HL-60 (cell line): Measurements from ENCODE around the gene COPZ1.
A peak's percentile ranks its signal among the peaks of the same experiment; 100 is the strongest.

Experiments used
- DNase-seq, 2 experiments: peaks; one replicate each; pipeline ENCODE4 v3.0.0-alpha.2; 2010 to 2020; ENCODE audit warnings: low read depth in 1 of 2, low spot score in 1 of 2
- H3K27ac ChIP-seq: fragments of 250-450 bp; sonication (Bioruptor Pico); replicated peaks from 2 replicates; pipeline ENCODE4 v1.5.1; 2020; ENCODE audit warnings: mild to moderate bottlenecking, moderate library complexity
- H3K27me3 ChIP-seq: fragments of 250-450 bp; sonication (Bioruptor Pico); 2 replicates; pipeline ENCODE4 v1.5.1; 2021; ENCODE audit warnings: mild to moderate bottlenecking, moderate library complexity; ENCODE audit not compliant: insufficient read depth, poor library complexity, severe bottlenecking
- H3K4me3 ChIP-seq: replicated peaks from 2 replicates; pipeline ENCODE4 v1.5.1; 2011; ENCODE audit warnings: mild to moderate bottlenecking, control low read depth, low read length; ENCODE audit not compliant: insufficient read depth
- GABPA ChIP-seq: IDR thresholded peaks from 2 replicates; pipeline ENCODE4 v1.6.1; 2012; ENCODE audit warnings: low read depth
- POLR2AphosphoS5 ChIP-seq: IDR thresholded peaks from 2 replicates; pipeline ENCODE4 v1.6.1; 2012; ENCODE audit warnings: low read depth
- SPI1 ChIP-seq: IDR thresholded peaks from 2 replicates; pipeline ENCODE4 v1.6.1; 2012; ENCODE audit warnings: low read depth, mild to moderate bottlenecking, borderline replicate concordance
- TF ChIP-seq, protein P1 (sequence below): IDR thresholded peaks from one replicate; pipeline ENCODE4 v1.5.1; 2011; ENCODE audit warnings: low read length, control low read depth, inconsistent platforms; ENCODE audit not compliant: insufficient read depth
- TF ChIP-seq, protein P2 (sequence below): IDR thresholded peaks from 2 replicates; pipeline ENCODE4 v1.6.1; 2012; ENCODE audit warnings: low read depth; ENCODE audit not compliant: insufficient replicate concordance

The COPZ1 gene

DNA sequence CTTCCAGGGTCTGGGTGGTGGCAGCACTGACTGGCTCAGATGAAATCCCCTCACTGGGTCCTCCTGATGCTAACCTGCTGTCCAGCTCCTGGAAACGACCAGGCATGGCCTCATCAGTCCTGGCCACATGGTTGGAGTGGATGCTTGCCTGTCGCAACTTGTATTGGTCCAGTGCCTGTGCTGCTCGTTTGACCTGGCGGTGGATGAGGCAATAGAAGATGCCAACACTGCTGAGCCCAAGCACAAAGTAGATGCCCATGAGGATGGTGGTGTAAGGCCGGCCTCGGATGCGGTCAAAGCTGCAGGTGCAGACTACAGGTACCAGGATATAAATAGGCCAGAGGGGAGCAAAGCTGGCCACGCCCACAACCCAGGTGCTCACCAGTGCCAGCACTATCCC, 38.1 kb downstream of the COPZ1 start:
- peak overlapping the region; percentile 32 for H3K4me3 ChIP-seq
- H3K27me3 ChIP-seq, result no peaks in the 10 kb centered on the region
- H3K27ac ChIP-seq, result no peak overlapping the region
- DNase-seq, result no peak
- TF ChIP-seq SPI1, result no peak
- TF ChIP-seq, protein P1, sequence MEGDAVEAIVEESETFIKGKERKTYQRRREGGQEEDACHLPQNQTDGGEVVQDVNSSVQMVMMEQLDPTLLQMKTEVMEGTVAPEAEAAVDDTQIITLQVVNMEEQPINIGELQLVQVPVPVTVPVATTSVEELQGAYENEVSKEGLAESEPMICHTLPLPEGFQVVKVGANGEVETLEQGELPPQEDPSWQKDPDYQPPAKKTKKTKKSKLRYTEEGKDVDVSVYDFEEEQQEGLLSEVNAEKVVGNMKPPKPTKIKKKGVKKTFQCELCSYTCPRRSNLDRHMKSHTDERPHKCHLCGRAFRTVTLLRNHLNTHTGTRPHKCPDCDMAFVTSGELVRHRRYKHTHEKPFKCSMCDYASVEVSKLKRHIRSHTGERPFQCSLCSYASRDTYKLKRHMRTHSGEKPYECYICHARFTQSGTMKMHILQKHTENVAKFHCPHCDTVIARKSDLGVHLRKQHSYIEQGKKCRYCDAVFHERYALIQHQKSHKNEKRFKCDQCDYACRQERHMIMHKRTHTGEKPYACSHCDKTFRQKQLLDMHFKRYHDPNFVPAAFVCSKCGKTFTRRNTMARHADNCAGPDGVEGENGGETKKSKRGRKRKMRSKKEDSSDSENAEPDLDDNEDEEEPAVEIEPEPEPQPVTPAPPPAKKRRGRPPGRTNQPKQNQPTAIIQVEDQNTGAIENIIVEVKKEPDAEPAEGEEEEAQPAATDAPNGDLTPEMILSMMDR, result no peak
- no peak for TF ChIP-seq GABPA
- no peak for TF ChIP-seq POLR2AphosphoS5
- TF ChIP-seq, protein P2, sequence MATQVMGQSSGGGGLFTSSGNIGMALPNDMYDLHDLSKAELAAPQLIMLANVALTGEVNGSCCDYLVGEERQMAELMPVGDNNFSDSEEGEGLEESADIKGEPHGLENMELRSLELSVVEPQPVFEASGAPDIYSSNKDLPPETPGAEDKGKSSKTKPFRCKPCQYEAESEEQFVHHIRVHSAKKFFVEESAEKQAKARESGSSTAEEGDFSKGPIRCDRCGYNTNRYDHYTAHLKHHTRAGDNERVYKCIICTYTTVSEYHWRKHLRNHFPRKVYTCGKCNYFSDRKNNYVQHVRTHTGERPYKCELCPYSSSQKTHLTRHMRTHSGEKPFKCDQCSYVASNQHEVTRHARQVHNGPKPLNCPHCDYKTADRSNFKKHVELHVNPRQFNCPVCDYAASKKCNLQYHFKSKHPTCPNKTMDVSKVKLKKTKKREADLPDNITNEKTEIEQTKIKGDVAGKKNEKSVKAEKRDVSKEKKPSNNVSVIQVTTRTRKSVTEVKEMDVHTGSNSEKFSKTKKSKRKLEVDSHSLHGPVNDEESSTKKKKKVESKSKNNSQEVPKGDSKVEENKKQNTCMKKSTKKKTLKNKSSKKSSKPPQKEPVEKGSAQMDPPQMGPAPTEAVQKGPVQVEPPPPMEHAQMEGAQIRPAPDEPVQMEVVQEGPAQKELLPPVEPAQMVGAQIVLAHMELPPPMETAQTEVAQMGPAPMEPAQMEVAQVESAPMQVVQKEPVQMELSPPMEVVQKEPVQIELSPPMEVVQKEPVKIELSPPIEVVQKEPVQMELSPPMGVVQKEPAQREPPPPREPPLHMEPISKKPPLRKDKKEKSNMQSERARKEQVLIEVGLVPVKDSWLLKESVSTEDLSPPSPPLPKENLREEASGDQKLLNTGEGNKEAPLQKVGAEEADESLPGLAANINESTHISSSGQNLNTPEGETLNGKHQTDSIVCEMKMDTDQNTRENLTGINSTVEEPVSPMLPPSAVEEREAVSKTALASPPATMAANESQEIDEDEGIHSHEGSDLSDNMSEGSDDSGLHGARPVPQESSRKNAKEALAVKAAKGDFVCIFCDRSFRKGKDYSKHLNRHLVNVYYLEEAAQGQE, result no peak

DNA sequence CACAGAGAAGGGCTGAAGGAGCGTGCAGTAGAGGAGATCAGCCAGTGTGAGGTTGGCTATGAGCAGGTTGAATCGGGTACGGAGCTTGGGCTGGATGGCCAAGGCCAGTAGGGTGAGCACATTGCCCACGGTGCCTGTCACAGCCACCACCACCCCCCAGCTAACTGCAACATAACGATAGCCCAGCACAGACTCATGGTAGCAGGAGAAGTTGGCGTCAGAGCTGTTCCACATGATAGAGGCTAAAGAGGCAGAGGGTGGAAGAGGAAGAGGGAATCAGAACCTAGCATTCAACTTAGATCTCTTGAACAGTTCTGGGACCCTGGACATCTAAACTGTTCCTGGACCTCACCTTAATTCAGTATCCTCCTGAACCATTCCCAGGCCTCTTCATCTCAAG, 38.7 kb downstream of the COPZ1 start:
- Histone ChIP-seq H3K4me3 (peak overlapping the region; percentile 32), H3K27me3 (no peaks in the 10 kb centered on the region), H3K27ac (peak overlapping the region; percentile 53)
- TF ChIP-seq POLR2AphosphoS5, result no peak
- peak in 1 of 2 experiments; percentile 28 for DNase-seq

DNA sequence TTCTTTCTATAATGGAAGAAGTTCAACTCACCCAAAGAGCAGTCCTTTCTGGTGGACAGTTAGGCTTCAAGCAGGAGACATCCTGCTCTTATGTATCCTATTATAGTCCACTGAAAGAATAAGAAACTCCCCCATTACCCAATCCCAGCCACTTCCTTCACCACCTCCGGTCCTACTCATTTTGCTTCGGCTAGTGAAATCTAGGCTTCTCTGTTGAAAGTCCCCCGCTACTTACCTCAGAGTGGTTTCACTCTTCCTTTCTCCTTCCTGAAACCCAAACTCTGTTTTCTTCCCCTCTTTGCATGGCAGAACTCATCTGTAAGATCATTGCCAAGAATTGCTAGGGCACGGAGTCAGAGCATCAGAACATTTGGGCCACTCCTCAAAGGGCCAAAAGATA, 39.5 kb downstream of the COPZ1 start, which contains the start of gene GPR84:
TSS of gene GPR84 (minus strand) at position 74 of the 400 bp plus-strand sequence. CDS start 635 bp downstream, outside the sequence.
- Histone ChIP-seq H3K27me3 (no peaks in the 10 kb centered on the region), H3K4me3 (peak within 1 kb of the TSS; percentile 32), H3K27ac (peak within 1 kb of the TSS; percentile 53)
- peak in 1 of 2 experiments; percentile 88 for DNase-seq
- TF ChIP-seq POLR2AphosphoS5 (no peak), SPI1 (peak; percentile 52; the same call in 1 of the 2 replicates)
- TF ChIP-seq, protein P1, result no peak

DNA sequence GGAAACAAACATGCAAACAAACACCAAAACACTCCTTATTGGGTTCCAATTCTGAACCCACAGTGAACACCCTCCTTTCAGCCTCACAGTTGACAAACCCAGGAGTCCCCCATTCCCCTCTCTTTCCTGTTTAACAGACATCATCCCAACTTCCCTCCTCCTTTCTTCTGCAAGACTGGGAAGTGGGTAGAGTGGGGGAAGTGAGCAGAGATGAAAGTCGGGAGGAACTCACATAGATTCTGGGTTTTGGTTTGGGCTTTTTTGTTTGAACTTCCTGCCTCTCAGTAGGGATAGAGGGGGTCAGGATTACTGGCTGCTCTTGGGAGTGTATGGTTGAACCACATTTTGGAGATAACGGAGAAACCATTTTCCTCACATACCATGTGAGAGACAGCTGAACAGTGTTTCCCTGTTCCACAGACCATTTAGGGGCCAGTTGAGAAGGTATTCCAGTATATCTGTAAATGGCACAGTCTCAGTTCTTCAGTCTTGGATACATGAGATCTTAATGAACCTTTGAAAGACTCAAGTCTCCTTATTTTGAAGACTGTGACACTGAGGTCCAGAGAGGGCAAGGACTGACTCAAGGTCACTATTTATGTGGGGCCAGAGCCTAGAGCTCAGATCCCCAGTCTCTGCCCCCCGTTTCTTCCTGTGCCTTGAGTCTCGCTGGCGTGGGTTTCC, 43.2 kb downstream of the COPZ1 start:
- Histone ChIP-seq H3K4me3 (no peak overlapping the region), H3K27me3 (no peaks in the 10 kb centered on the region), H3K27ac (peak overlapping the region; percentile 56)
- DNase-seq, result no peak
- TF ChIP-seq SPI1, result peak; percentile 44; the same call in 1 of the 2 replicates
- TF ChIP-seq, protein P1, result no peak

DNA sequence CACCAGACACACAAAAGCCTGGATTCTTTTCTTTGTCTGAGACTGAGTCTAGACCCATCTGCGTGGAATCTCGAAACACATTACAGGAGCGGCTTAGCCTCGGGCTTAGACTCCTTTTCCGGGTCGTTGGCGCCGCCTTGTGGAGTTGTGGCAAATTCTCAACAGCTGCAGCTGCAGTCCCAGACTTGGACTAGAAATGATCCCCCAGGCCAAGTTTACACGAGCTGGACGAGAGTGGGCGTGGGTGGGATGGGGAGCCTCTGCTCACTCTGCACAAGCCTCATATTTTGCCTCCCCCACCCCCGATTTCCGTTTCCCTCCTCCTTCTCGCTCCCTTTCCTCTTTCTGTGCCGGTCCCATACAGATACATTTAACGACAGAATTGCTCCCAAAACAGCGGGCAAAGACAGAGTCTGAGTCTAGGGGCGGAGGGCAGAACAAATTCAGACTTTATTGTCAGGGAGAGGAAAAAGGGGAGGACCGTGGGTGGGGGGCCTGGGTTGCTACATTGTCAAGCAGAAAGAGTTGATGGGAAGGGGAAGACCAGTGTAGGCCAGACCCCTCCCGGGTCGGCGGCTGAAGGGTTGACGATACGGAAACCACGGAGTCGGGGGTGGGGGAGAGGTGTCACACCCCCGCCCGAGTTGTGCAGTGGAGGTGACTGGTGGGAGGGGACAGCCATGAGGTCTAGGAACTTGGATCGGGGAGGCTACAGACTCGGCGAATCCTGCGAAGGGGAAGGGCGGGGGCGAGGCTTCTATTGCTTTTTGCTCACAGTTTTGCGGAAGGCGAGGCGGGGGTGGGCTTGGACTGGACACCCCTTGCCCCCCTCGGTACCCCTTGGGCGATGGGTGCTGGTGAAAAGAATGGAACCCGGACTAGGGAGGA, 44.0 kb downstream of the COPZ1 start:
- TF ChIP-seq POLR2AphosphoS5 (peak; percentile 30; the same call in 1 of the 2 replicates), SPI1 (no peak)
- TF ChIP-seq, protein P1, result peak; percentile 94
- peak in 1 of 2 experiments; percentile 92 for DNase-seq
- H3K4me3 ChIP-seq, result peak overlapping the region; percentile 28
- H3K27me3 ChIP-seq, result no peaks in the 10 kb centered on the region
- H3K27ac ChIP-seq, result peak overlapping the region; percentile 56
